GM18867 (cell line): Measurements from ENCODE around the gene MAMDC4.

Experiments used
- ATAC-seq: cut with Tn5 transposase; IDR thresholded peaks from one replicate; pipeline ENCODE4 v1.9.1; 2021; ENCODE audit warnings: mild to moderate bottlenecking, moderate library complexity; ENCODE audit not compliant: unreplicated experiment

The MAMDC4 gene

GRCh38 chr9:136886610-136887597 is 34.8 kb downstream of the MAMDC4 start:
- ATAC-seq = peak; percentile 22

DNA sequence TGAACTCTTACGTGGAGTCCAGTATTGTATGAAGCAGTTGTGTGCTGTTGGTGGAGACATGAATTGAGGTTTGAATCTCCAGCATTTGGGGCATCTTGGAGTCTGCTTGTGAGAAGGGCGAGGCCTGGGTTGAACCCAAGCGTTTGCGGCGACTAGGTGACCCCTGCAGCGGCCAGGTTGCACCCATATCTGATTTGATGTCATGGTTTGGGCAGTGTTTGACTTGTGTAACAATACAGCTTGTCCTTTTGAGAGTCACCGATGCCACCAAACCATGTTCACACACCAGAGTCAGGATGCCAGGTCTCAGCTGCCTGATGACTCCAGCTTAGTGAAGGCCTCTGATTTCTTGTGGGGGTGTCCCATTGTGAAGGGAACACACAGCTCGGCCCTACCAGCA is 36.3 kb downstream of the MAMDC4 start:
- ATAC-seq = no peak

DNA sequence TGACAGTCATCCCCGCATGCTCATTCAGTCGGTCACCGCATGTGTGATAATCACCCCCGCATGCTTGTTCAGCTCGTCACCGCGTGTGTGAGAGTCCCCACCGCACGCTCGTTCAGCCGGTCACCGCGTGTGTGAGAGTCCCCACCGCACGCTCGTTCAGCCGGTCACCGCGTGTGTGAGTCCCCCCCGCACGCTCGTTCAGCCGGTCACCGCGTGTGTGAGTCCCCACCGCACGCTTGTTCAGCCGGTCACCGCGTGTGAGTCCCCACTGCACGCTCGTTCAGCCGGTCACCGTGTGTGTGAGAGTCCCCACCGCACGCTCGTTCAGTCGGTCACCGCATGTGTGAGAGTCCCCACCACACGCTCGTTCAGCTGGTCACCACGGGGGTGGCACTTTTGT is 37.7 kb downstream of the MAMDC4 start:
- ATAC-seq = no peak

DNA sequence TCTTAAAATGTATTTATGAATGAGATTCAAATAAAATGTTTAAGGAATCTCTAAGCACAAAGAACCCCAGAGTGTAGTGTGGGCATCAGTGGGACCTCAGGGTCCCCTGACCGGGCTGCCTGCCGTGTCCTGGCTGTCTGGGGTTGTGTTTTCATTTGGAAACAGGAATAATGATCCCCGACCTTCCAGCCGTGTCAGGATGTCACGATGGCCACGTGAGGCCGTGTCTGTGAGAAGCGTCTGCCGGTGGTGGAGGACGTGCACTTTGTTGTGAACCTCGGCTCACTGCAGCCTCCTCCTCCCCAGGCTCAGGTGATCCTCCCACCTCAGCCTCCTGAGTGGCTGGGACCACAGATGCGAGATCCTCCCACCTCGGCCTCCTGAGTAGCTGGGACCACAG is 38.5 kb downstream of the MAMDC4 start:
- no peak for ATAC-seq

DNA sequence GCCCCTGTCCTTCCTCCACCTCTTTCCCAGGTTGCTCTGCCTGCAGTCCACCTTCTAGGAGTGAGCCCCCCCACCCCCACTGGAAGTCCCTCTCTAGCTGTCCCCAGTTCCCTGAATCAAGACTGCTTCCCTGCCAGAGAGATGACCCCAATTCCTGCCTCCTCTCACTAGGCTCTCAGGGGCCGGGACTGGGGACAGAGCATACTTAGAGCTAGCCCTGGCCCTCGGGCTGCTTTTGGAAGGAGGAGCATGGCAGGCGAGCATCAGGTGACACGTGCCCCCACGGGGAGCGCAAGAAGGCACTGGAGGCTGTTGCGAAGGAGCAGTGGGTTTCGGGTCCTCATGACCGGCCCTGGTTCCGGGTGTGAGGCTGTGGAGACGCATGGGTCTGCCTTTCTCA is 43.9 kb downstream of the MAMDC4 start:
- ATAC-seq = no peak

DNA sequence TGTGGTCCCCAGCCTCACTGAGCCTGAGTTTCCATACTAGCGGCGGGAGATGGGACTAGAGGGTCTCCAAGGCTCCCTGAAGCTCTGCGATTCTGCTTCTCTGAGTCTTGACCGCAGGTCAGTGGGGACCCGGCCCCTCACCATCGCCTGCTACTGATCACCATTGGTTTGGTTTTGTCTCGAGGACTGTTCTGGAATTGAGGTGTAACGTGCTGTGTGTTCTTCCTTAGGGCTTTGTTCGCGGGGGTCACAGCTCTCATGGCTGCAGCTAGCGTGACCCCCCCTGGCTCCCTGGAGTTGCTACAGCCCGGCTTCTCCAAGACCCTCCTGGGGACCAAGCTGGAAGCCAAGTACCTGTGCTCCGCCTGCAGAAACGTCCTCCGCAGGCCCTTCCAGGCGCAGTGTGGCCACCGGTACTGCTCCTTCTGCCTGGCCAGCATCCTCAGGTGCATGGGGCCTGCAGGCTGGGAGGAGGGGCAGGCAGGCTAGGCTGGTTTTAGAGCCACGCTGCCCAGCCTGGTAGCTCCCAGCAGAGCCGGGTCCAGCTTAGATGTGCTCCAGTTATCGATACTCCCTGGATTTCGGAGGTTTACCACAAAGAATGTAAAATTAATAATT is 46.4 kb downstream of the MAMDC4 start:
- ATAC-seq = no peak

DNA sequence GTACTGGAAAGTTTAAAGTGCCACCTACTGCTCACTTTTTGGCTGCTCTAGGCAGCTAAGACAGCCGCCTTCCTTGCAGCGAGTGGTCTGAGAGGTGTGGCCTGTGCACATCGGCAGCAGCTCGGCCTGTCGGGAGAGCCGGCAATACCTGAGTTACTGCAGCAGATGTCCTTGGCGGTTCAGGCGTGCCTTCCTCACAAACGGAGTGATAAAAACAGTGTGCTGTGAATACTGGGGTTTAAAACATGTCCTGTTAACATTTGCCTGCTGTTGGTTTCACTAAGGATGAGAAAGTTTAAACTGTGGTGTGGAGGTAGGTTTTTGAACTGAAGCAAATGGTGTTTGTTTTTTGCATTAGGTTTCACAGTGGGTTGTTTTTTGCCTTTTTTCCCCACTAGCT is 47.0 kb downstream of the MAMDC4 start:
- ATAC-seq = peak; percentile 45

DNA sequence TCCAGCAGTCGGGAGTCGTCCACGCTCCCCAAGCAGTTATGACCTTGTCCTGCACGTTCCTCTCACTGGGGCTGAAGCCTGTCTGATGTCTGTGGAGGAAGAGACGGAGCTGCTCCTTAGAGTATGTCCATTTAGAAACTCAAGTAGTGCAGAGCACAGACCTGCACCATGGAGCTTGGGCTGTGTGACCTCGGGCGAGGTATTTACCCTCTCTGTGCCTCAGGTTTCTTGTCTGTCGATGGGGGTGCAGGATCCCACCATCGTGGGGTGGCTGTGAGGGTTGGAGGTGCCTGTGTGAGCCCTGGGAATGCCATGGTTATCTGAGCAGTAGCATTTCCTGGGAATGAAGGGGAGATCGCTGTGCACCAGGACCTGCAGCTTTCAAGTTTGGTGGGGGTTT is 48.4 kb downstream of the MAMDC4 start:
- ATAC-seq = no peak

DNA sequence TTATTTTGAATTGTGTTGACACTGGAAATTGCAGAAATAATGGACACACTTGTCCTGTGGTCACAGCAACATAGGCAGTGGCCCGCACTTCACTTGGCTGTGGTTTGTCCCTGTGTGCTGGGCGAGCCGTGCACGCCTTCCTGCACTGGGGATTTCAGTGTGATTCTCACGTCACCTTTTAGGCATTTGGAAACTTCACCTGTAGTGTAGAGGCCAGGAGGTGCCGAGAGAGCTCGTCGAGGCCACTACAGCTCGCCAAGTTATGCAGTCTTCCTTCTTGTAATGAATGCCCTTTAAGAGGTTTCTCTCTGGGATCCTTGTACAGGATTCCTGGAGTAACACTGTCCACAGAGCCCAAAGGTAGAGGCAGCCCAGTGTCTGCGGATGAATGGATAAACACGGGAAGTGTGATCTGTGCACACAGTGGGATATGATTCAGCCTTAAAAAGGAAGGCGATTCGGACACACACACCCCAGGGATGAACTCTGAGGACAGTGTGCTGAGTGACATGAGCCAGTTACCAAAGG is 48.9 kb downstream of the MAMDC4 start:
- no peak for ATAC-seq

DNA sequence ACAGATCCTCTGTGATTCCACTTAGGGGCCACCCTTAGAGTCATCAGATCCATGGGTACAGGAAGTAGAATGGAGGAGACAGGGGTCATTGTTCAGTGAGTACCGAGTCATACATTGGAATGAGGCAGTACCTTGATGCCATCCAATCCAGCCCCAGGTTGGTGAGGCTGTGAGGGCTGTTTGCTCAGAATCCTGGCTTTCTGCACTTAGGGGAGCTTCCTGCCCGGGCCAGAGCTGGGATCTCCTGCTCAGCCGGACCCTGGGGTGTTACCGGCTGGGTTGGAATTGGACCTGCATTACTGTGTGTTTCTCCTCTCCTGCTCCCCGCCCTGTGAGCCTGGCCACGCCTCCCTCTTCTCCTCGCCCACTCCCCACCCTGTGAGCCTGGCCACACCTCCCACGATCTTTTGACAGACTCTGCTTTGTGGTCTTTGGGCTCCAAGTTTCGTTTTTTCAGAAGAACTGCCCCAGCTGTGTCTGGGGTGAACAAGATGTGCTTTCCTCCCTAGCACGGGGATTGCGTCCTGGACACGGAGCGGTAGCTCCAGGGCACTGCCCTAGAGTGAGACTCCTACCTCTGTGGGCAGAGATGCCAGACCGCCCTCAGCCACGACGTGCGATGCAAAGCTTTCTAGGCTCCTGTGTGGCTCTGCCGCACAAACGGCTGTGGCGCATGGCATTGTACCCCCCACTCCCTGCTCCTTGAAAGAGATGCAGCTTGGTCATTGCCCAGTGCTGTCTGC is 49.5 kb downstream of the MAMDC4 start:
- ATAC-seq = peak; percentile 47

DNA sequence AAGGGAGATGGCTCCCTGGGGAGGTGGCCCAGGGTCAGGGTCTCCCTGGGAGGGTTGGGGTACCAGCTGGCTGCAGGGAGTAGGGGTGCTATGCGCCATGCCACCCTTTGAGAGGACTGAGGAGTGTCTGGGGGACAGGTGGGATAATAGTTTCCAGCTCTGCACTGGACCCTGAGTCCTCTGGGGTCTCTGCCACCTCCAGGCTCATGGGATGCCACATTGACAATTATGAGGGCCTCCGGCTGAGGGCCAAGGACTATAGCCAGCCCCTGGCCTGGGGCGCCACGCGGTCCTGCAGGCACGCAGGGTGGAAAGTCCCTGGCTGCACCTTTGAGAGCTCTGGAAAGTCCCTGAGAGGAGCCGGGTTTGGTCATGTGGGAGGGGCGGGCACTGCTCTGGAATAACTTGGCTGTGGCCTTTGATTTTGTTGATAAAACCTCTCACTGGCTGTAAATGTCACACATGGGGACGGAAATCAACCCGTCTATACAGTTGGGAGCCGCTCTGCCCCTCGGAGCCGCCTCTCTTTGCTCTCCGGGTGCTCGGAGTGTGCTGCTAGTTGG is 50.2 kb downstream of the MAMDC4 start:
- peak; percentile 39 for ATAC-seq

DNA sequence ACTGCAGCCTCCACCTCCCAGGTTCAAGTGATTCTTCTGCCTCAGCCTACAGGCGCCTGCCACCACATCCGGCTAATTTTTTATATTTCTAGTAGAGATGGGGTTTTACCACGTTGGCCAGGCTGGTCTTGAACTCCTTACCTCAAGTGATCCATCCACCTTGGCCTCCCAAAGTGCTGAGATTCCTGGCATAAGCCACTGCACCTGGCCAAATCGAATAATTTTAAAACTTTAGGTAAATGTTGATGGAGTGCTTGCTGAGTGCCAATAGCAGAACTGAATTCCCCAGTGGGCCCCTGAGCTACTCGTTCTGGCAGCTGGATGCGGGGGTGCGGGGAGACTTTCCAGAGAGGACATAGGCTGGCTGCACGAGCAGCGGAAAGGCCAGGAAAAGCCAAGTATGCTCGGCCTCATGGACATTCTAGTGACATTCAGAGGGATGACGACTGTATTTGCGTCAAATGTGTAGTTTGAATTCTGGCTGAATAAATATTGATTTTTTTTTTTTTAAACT is 51.0 kb downstream of the MAMDC4 start:
- no peak for ATAC-seq

DNA sequence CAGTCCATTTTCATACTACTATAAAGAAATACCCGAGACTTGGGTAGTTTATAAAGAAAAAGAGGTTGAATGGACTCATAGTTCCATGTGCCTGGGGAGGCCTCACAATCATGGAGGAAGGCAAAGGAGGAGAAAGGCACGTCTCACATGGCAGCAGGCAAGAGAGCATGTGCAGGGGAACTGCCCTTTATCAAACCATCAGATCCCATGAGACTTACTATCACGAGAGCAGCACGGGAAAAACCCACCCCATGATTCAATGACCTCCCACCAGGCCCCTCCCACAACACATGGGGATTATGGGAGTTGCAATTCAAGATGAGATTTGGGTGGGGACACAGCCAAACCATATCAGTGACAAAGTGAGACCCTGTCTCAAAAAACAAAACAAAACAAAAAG is 54.1 kb downstream of the MAMDC4 start:
- ATAC-seq = no peak

GRCh38 chr9:136907011-136907914 is 55.1 kb downstream of the MAMDC4 start:
- ATAC-seq = no peak
